Heart left ventricle (tissue), 16 donors: ENCODE results near the gene ZNF181. TPM values are rescaled to one million over a fixed set of nuclear protein-coding genes. Genes with fewer than 3 reads are reported as not detected.

Source experiments
- ATAC-seq, 4 donors: fragments of 200-7000 bp; cut with Tn5 transposase; one replicate each; pipeline ENCODE4 v1.9.1; 2020 to 2022; ENCODE audit warnings: moderate library complexity in 4 of 4, mild to moderate bottlenecking in 3 of 4, moderate number of reproducible peaks in 1 of 4
- DNase-seq, 5 donors: peaks; one replicate each; pipeline ENCODE4 v3.0.0-alpha.2; 2020
- H3K27ac ChIP-seq, 12 donors: fragments of 200-600 bp; sonication (generic) in 4 of 12; one replicate each; pipeline versions ENCODE4 v1.5.0 to v1.8.0; 2016 to 2022; ENCODE audit warnings: mild to moderate bottlenecking in 2 of 12
- H3K27me3 ChIP-seq, 9 donors: fragments of 200-600 bp; sonication (generic) in 2 of 9; one replicate each; pipeline versions ENCODE4 v1.5.1 to v1.8.0; 2016 to 2022; ENCODE audit warnings: mild to moderate bottlenecking in 3 of 9
- H3K36me3 ChIP-seq, 9 donors: fragments of 200-600 bp; sonication (generic) in 2 of 9; one replicate each; pipeline versions ENCODE4 v1.5.0 to v1.8.0; 2018 to 2022; ENCODE audit warnings: mild to moderate bottlenecking in 2 of 9
- H3K4me1 ChIP-seq, 12 donors: fragments of 200-600 bp; sonication (generic) in 4 of 12; one replicate each; pipeline versions ENCODE4 v1.5.0 to v1.8.0; 2016 to 2022; ENCODE audit warnings: mild to moderate bottlenecking in 3 of 12
- H3K4me3 ChIP-seq, 12 donors: fragments of 200-600 bp; sonication (generic) in 4 of 12; one replicate each; pipeline versions ENCODE4 v1.5.0 to v1.8.0; 2017 to 2022; ENCODE audit warnings: mild to moderate bottlenecking in 9 of 12, moderate library complexity in 4 of 12
- H3K9me3 ChIP-seq, 12 donors: fragments of 200-600 bp; sonication (generic) in 4 of 12; one replicate each; pipeline versions ENCODE4 v1.5.0 to v1.8.0; 2016 to 2022; ENCODE audit warnings: mild to moderate bottlenecking in 1 of 12
- POLR2A ChIP-seq, 2 donors: fragments of 450-650 bp; IDR thresholded peaks; one replicate each; pipeline ENCODE4 v1.6.1; 2017; ENCODE audit warnings: antibody characterized with exemption in 2 of 2, mild to moderate bottlenecking in 2 of 2, moderate library complexity in 2 of 2
- WGBS, 4 donors: extraction: QIAGEN DNeasy Blood & Tissue Kit in 2 of 4; methylation state at CpG; one replicate each; pipeline versions ENCODE4 v1.1.5 to v1.1.7; 2013 to 2018; 5-methylcytosine and 5-hydroxymethylcytosine counted together
- intact Hi-C, 10 donors: fragments of 100-400 bp; cut with DNase I; formaldehyde crosslinking; loops; one replicate each; pipeline versions ENCODE4 v1.11.1 to v1.14.2; 2022
- polyA plus RNA-seq, 2 donors: library from polyadenylated mRNA; stranded (reverse); fragments of 200-250 nt; gene quantifications; one replicate each; pipeline ENCODE4 v1.2.3, GENCODE V29; 2013
- total RNA-seq, 9 donors: library from RNA; depleted of rRNA in 2 of 9; stranded (reverse); fragments of >200 nt in 2 of 9; fragmentation: NEBNext Ultra II Directional in 3 of 9; extraction: Animal tissue kit (Norgen Biotek cat#: 25700) in 3 of 9; gene quantifications; one replicate each; pipeline versions ENCODE4 v1.1.0 to v1.2.4, GENCODE V29; 2016 to 2023
- TF ChIP-seq, protein P1 (sequence below), 12 donors: fragments of 200-600 bp; sonication (generic) in 4 of 12; IDR thresholded peaks; one replicate each; pipeline versions ENCODE4 v1.5.0 to v1.8.0; 2018 to 2022; ENCODE audit warnings: antibody characterized with exemption in 12 of 12, mild to moderate bottlenecking in 5 of 12
- donor health status: ischemic (EF 13 %, LVEDD 7.1; RV severe dilation, severe dysfunction).
- donor health status: healthy with polysubstance abuse.
- donor health status: DM: no; HTN: yes; CAD: no.
- donor health status: DM: no; HTN: no; CAD: no.
- donor health status: ischemic (EF 25% LVEDD 6.9; RV normal size, moderate dysfunction).
- donor health status: ischemic (EF 25% LVEDD 5.7; RV mildly dilated, moderate dysfunction).
- donor health status: healthy.
- donor health status: DM: yes; HTN: yes; CAD: no.
- donor health status: ischemic (EF 35%, LVEDD 5.7; RV mildly dilated, moderate dysfunction).
- donor health status: nonischemic (EF 11% LVEDD 7.7; RV severe dilation, severe dysfunction).
- donor health status: DM: yes; HTN: yes; CAD: no.
- donor health status: PGD.
- donor health status: ischemic (EF 29% LVEDD 5.4; RV normal size, mild dysfunction).
- donor health status: nonischemic (EF 23%, LVEDD 6.1; RV moderate dilation, normal function).

ZNF181 gene
- total and polyA plus RNA-seq, 11 donors: 8.6 to 46.6 (median 18.8) TPM

DNA sequence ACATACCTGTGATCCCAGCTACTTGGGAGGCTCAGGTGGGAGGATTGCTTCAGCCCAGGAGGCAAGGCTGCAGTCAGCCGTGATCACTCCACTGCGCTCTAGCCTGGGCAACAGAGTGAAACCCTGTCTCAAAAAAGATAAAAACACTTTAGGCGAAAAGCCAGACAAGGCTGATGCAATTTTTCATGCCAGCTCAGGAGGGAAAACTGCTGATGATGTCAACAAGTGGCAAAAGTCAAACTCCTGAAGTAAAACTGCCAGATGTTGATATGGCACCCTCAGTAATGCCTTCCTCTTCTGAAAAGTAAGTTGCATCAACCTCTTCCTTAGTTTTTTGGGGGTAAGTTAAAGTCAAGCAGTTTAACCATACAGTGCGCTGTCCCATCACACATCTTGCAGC lies 23.4 kb downstream of the ZNF181 start:
- no peak for ATAC-seq

DNA sequence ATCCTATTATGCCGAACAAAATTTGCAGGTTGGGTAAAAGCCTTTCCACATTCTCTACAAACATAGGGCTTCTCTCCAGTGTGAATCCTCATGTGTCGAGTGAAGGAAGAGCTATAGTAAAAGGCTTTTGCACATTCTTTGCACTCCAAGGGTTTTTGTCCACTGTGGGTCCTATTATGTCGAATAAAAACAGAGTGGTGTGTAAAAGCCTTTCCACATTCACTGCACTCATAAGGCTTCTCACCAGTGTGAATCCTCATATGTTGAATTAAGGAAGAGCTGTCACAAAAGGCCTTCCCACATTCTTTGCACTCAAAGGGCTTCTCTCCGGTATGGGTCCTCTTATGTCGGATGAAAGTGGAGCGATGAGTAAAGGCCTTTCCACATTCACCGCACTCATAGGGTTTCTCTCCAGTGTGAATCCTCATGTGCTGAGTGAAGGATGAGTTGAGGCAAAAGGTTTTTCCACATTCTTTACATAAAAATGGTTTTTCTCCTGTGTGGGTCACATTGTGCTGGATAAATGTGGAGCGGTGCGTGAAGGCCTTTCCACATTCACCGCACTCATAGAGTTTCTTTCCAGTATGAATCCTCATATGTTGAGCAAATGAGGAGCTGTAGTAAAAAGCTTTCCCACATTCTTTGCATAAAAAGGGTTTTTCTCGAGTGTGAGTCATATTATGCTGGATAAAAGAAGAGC lies 25.3 kb downstream of the ZNF181 start:
- Histone ChIP-seq H3K4me3 (no peak overlapping the region), H3K4me1 (no peaks in the 10 kb centered on the region), H3K27me3 (no peaks in the 10 kb centered on the region), H3K36me3 (peaks cover 0 to 91% (median 41%) of the 10 kb centered on the region in 9 donors), H3K9me3 (peaks cover 2 to 100% (median 91%) of the 10 kb centered on the region in 12 donors), H3K27ac (no peak overlapping the region)
- ATAC-seq: no peak
- DNase-seq: no peak
- no peak for TF ChIP-seq POLR2A (IDR thresholded peaks at IDR 0.05)
- TF ChIP-seq, protein P1, sequence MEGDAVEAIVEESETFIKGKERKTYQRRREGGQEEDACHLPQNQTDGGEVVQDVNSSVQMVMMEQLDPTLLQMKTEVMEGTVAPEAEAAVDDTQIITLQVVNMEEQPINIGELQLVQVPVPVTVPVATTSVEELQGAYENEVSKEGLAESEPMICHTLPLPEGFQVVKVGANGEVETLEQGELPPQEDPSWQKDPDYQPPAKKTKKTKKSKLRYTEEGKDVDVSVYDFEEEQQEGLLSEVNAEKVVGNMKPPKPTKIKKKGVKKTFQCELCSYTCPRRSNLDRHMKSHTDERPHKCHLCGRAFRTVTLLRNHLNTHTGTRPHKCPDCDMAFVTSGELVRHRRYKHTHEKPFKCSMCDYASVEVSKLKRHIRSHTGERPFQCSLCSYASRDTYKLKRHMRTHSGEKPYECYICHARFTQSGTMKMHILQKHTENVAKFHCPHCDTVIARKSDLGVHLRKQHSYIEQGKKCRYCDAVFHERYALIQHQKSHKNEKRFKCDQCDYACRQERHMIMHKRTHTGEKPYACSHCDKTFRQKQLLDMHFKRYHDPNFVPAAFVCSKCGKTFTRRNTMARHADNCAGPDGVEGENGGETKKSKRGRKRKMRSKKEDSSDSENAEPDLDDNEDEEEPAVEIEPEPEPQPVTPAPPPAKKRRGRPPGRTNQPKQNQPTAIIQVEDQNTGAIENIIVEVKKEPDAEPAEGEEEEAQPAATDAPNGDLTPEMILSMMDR (IDR thresholded peaks at IDR 0.05): no peak
- intact Hi-C loops: no loop called here
- 96 to 98% (median 97%) methylated on average over 11 of the region's 11 CpGs for WGBS, 4 donors

More for the DNA sequence above, 23.4 kb downstream of the ZNF181 start:
- H3K9me3 ChIP-seq: peaks cover 2 to 100% (median 89%) of the 10 kb centered on the region in 12 donors
- no peak for DNase-seq
- H3K36me3 ChIP-seq: peaks cover 0 to 89% (median 23%) of the 10 kb centered on the region in 9 donors
- WGBS, 4 donors: 96 to 99% (median 98%) methylated on average over 4 of the region's 4 CpGs
- no peak overlapping the region for H3K27ac ChIP-seq
- TF ChIP-seq, protein P1 (IDR thresholded peaks at IDR 0.05): no peak
- TF ChIP-seq POLR2A (IDR thresholded peaks at IDR 0.05): no peak
- no peaks in the 10 kb centered on the region for H3K27me3 ChIP-seq
- H3K4me1 ChIP-seq: no peaks in the 10 kb centered on the region
- intact Hi-C loops: no loop called here
- H3K4me3 ChIP-seq: no peak overlapping the region

DNA sequence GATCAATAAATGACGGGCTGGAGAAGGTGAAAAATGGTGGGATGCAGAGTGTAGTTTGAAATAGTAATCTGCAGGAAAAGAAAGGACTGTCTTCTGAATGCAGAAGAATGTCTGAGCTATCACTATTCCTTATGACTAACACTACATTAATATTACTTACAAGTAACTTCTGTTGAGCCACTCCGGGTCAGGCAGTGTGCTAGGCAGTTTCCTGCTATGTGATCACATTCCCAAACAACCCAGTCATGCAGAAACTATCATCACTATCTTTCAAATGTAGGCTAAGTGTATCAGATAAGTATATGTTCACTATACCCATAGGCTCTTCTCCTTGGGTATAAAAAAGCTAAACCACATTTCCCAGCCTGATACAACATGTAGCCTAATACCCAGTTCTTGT lies 32.3 kb downstream of the ZNF181 start:
- peaks cover 0 to 3% (median 0%) of the 10 kb centered on the region in 12 donors for H3K4me1 ChIP-seq
- ATAC-seq (no peak), DNase-seq (no peak)
- H3K27ac ChIP-seq: no peak overlapping the region
- 95 to 100% (median 97%) methylated on average over 2 of the region's 2 CpGs for WGBS, 4 donors
- intact Hi-C loops: no loop called here
- H3K4me3 ChIP-seq: no peak overlapping the region
- TF ChIP-seq, protein P1 (IDR thresholded peaks at IDR 0.05): no peak
- no peak for TF ChIP-seq POLR2A (IDR thresholded peaks at IDR 0.05)
- H3K9me3 ChIP-seq: peaks cover 0 to 51% (median 28%) of the 10 kb centered on the region in 12 donors
- H3K27me3 ChIP-seq: no peaks in the 10 kb centered on the region
- H3K36me3 ChIP-seq: peaks cover 2 to 79% (median 75%) of the 10 kb centered on the region in 9 donors

DNA sequence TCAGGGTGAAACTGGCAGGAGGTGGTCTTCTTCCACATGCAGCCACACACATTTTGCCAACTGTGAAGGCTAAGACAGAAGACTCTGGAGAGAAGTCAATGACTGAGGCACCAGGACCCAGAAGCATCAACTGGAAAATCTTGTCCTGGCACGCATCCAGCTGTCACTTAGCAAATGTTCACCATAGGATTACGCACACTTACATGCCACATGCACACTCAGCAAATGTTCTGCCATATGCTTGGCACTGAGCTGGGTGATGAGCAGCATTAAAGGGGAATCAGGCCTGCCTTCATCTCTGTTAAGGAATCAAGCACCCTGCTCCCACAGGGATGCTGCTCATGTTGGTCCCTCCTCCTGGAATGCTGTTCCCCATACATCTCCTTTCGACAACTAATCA lies 33.9 kb downstream of the ZNF181 start:
- no peak for ATAC-seq
- intact Hi-C loops: no loop called here
- peaks cover 0 to 14% (median 9%) of the 10 kb centered on the region in 12 donors for H3K4me1 ChIP-seq
- TF ChIP-seq, protein P1 (IDR thresholded peaks at IDR 0.05): no peak
- no peak for TF ChIP-seq POLR2A (IDR thresholded peaks at IDR 0.05)
- no peaks in the 10 kb centered on the region for H3K27me3 ChIP-seq
- H3K9me3 ChIP-seq: peaks cover 0 to 35% (median 14%) of the 10 kb centered on the region in 12 donors
- no peak overlapping the region for H3K27ac ChIP-seq
- no peak overlapping the region for H3K4me3 ChIP-seq
- peaks cover 2 to 71% (median 61%) of the 10 kb centered on the region in 9 donors for H3K36me3 ChIP-seq
- WGBS, 4 donors: 82 to 98% (median 95%) methylated on average over 3 of the region's 3 CpGs
- DNase-seq: no peak
